HEK293 (cell line): Measurements from ENCODE around the gene LCN1.
A peak's percentile ranks its signal among the peaks of the same experiment; 100 is the strongest.
"Not testable (repeated sequence)": the region's sequence is repeated elsewhere in the genome, so short reads cannot be mapped to it uniquely, and the experiment has no call there.

ENCODE experiments used
- CTCF ChIA-PET: fragments of 350-600 bp; formaldehyde crosslinking; extraction: SDS; loops from one replicate; lab custom pipeline; 2021; ENCODE audit warnings: antibody characterized with exemption; lab: Yijun Ruan, JAX
- POLR2A ChIA-PET: fragments of 300-600 bp; formaldehyde crosslinking; extraction: SDS; loops from one replicate; lab custom pipeline; 2020; ENCODE audit warnings: antibody characterized with exemption, inconsistent platforms; lab: Yijun Ruan, JAX
- H3K27ac ChIP-seq: fragments of 200-500 bp; sonication (Bioruptor generic); 2 replicates; pipeline ENCODE4 v1.5.1; 2014; ENCODE audit warnings: low read depth, low read length, control low read depth, inconsistent platforms; ENCODE audit errors: extremely low read depth
- H3K36me3 ChIP-seq, 2 experiments: fragments of 200-500 bp in 1 of 2; sonication (Bioruptor generic) in 1 of 2; 1 replicate in 1 of 2; 2 replicates in 1 of 2; pipeline ENCODE4 v1.5.1; 2014 to 2017; ENCODE audit warnings: inconsistent platforms in 2 of 2, low read length in 2 of 2; ENCODE audit not compliant: control insufficient read depth in 2 of 2, insufficient read depth in 1 of 2
- H3K4me1 ChIP-seq: fragments of 200-500 bp; sonication (Bioruptor generic); 2 replicates; pipeline ENCODE4 v1.5.1; 2014; ENCODE audit warnings: mild to moderate bottlenecking, low read length, inconsistent platforms; ENCODE audit not compliant: control insufficient read depth, insufficient read depth
- H3K4me3 ChIP-seq: 2 replicates; pipeline ENCODE4 v1.5.1; 2011; ENCODE audit warnings: low read depth, mild to moderate bottlenecking, control low read depth, low read length, moderate library complexity
- H3K9me3 ChIP-seq: fragments of 200-500 bp; sonication (Bioruptor generic); 2 replicates; pipeline ENCODE4 v1.5.1; 2014; ENCODE audit warnings: low read depth, low read length, inconsistent platforms; ENCODE audit not compliant: control insufficient read depth, insufficient read depth
- GLIS2 ChIP-seq: fragments of 450-650 bp; formaldehyde crosslinking; IDR thresholded peaks from 2 replicates; pipeline ENCODE4 v1.5.1; 2016; ENCODE audit warnings: missing biosample characterization, missing genetic modification characterization
- INSM2 ChIP-seq: fragments of 450-650 bp; formaldehyde crosslinking; IDR thresholded peaks from 2 replicates; pipeline ENCODE4 v1.5.1; 2016; ENCODE audit warnings: missing biosample characterization, missing genetic modification characterization
- OVOL3 ChIP-seq: fragments of 450-650 bp; formaldehyde crosslinking; IDR thresholded peaks from 2 replicates; pipeline ENCODE4 v1.5.1; 2016; ENCODE audit warnings: missing biosample characterization, missing genetic modification characterization
- WT1 ChIP-seq: fragments of 450-650 bp; formaldehyde crosslinking; IDR thresholded peaks from 2 replicates; pipeline ENCODE4 v1.5.1; 2016; ENCODE audit warnings: missing biosample characterization, missing genetic modification characterization
- ZEB2 ChIP-seq: fragments of 450-650 bp; formaldehyde crosslinking; IDR thresholded peaks from 2 replicates; pipeline ENCODE4 v1.5.1; 2016; ENCODE audit warnings: missing biosample characterization, missing genetic modification characterization
- ZFP3 ChIP-seq: fragments of 450-650 bp; formaldehyde crosslinking; IDR thresholded peaks from 2 replicates; pipeline ENCODE4 v1.5.1; 2016; ENCODE audit warnings: low read depth, missing biosample characterization, missing genetic modification characterization
- ZIC2 ChIP-seq: fragments of 450-650 bp; formaldehyde crosslinking; IDR thresholded peaks from 2 replicates; pipeline ENCODE4 v1.5.1; 2016; ENCODE audit warnings: missing biosample characterization, missing genetic modification characterization
- ZNF114 ChIP-seq: fragments of 450-650 bp; formaldehyde crosslinking; IDR thresholded peaks from 2 replicates; pipeline ENCODE4 v1.5.0; 2017; ENCODE audit warnings: missing biosample characterization, missing genetic modification characterization
- ZNF354C ChIP-seq: fragments of 450-650 bp; formaldehyde crosslinking; IDR thresholded peaks from 2 replicates; pipeline ENCODE4 v1.5.1; 2016; ENCODE audit warnings: missing biosample characterization, missing genetic modification characterization, low read depth, borderline replicate concordance
- ZNF423 ChIP-seq: fragments of 450-650 bp; formaldehyde crosslinking; IDR thresholded peaks from 2 replicates; pipeline ENCODE4 v1.5.1; 2016; ENCODE audit warnings: missing biosample characterization, missing genetic modification characterization
- ZNF658 ChIP-seq: fragments of 450-650 bp; formaldehyde crosslinking; IDR thresholded peaks from 2 replicates; pipeline ENCODE4; 2016; ENCODE audit warnings: missing biosample characterization, missing genetic modification characterization
- ZNF660 ChIP-seq: fragments of 450-650 bp; IDR thresholded peaks from 2 replicates; pipeline ENCODE4 v1.5.1; 2018; ENCODE audit warnings: missing biosample characterization, mild to moderate bottlenecking, missing genetic modification characterization
- ZSCAN30 ChIP-seq: fragments of 450-650 bp; IDR thresholded peaks from 2 replicates; pipeline ENCODE4 v1.5.1; 2018; ENCODE audit warnings: missing biosample characterization, mild to moderate bottlenecking, missing genetic modification characterization, moderate library complexity
- TF ChIP-seq, protein P1 (sequence below): fragments of 450-650 bp; formaldehyde crosslinking; conservative IDR thresholded peaks from 2 replicates; pipeline ENCODE4 v1.5.1; 2016; ENCODE audit warnings: low read depth, missing biosample characterization, missing genetic modification characterization
- TF ChIP-seq, protein P2 (sequence below): fragments of 450-650 bp; formaldehyde crosslinking; IDR thresholded peaks from 2 replicates; pipeline ENCODE4 v1.5.1; 2016; ENCODE audit warnings: missing biosample characterization, missing genetic modification characterization
- TF ChIP-seq, protein P3 (sequence below): IDR thresholded peaks from 2 replicates; pipeline ENCODE4 v1.6.1; 2011; ENCODE audit warnings: mild to moderate bottlenecking, low read depth, low read length, borderline replicate concordance

The LCN1 gene

GRCh38 chr9:135526089-135526729 is 5.0 kb downstream of the LCN1 start (continued):
- TF ChIP-seq, protein P1, sequence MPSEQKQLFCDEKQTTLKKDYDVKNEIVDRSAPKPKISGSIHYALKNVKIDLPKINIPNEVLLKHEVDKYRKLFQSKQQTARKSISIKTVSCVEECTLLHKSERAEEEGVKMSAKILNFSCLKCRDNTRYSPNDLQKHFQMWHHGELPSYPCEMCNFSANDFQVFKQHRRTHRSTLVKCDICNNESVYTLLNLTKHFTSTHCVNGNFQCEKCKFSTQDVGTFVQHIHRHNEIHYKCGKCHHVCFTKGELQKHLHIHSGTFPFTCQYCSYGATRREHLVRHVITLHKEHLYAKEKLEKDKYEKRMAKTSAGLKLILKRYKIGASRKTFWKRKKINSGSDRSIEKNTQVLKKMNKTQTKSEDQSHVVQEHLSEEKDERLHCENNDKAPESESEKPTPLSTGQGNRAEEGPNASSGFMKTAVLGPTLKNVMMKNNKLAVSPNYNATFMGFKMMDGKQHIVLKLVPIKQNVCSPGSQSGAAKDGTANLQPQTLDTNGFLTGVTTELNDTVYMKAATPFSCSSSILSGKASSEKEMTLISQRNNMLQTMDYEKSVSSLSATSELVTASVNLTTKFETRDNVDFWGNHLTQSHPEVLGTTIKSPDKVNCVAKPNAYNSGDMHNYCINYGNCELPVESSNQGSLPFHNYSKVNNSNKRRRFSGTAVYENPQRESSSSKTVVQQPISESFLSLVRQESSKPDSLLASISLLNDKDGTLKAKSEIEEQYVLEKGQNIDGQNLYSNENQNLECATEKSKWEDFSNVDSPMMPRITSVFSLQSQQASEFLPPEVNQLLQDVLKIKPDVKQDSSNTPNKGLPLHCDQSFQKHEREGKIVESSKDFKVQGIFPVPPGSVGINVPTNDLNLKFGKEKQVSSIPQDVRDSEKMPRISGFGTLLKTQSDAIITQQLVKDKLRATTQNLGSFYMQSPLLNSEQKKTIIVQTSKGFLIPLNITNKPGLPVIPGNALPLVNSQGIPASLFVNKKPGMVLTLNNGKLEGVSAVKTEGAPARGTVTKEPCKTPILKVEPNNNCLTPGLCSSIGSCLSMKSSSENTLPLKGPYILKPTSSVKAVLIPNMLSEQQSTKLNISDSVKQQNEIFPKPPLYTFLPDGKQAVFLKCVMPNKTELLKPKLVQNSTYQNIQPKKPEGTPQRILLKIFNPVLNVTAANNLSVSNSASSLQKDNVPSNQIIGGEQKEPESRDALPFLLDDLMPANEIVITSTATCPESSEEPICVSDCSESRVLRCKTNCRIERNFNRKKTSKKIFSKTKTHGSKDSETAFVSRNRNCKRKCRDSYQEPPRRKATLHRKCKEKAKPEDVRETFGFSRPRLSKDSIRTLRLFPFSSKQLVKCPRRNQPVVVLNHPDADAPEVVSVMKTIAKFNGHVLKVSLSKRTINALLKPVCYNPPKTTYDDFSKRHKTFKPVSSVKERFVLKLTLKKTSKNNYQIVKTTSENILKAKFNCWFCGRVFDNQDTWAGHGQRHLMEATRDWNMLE (tag by site-specific recombination): no peak
- TF ChIP-seq ZNF658 (tag by site-specific recombination): no peak

GRCh38 chr9:135526730-135527571 is 5.7 kb downstream of the LCN1 start:
- no peak overlapping the region for H3K4me3 ChIP-seq
- no peaks in the 10 kb centered on the region for H3K4me1 ChIP-seq
- no peak overlapping the region for H3K27ac ChIP-seq
- no peaks in the 10 kb centered on the region for H3K9me3 ChIP-seq
- ChIA-PET POLR2A (interaction anchor here (1.8 kb wide), 1 partner anchor 22 kb away, joined by 6 read pairs; no protein-coding TSS in a partner anchor), CTCF (no interaction called here)
- H3K36me3 ChIP-seq: no peaks in the 10 kb centered on the region
- TF ChIP-seq ZEB2 (tag by site-specific recombination) (no peak), GLIS2 (tag by site-specific recombination) (peak; percentile 43), ZIC2 (peak; percentile 37; the same call in 1 of the 2 replicates)

DNA sequence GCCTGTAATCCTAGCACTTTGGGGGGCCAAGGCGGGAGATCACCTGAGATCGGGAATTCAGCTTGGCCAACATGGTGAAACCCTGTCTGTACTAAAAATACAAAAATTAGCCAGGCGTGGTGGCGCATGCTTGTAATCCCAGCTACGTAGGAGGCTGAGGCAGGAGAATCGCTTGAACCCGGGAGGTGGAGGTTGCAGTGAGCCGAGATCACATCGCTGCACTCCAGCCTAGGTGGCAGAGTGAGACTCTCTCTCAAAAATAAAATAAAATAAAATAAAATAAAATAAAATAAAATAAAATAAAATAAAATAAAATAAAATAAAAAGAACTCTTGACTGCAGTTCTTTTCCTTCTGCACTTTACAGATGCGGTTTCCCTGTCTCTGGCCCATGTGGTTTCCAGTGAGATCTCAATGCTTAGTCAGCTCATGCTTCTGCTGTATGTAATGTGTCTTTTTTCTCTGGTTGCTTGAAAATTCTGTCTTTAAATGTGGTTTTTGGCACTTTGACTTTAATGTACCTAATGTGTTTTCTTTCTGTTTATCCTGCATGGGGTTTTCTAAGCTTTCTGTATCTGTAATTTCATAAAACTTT is 7.7 kb downstream of the LCN1 start:
- H3K36me3 ChIP-seq, H3K4me1 ChIP-seq, H3K27ac ChIP-seq, POLR2A ChIA-PET, H3K9me3 ChIP-seq, H3K4me3 ChIP-seq: not testable (repeated sequence)
- CTCF ChIA-PET: interaction anchor here (0.9 kb wide), 1 partner anchor 24 kb away, joined by 6 read pairs; no protein-coding TSS in a partner anchor

- H3K4me1 ChIP-seq: no peaks in the 10 kb centered on the region
- CTCF ChIA-PET: interaction anchor here (0.6 to 0.9 kb wide), 2 partner anchors 25 to 50 kb away, joined by 4 read pairs; no protein-coding TSS in a partner anchor
- H3K36me3 ChIP-seq: no peaks in the 10 kb centered on the region
- H3K27ac ChIP-seq: no peak overlapping the region
- H3K9me3 ChIP-seq: no peaks in the 10 kb centered on the region
- POLR2A ChIA-PET: interaction anchor here (0.7 kb wide), 1 partner anchor 24 kb away, joined by 3 read pairs; no protein-coding TSS in a partner anchor
- H3K4me3 ChIP-seq: no peak overlapping the region
- TF ChIP-seq ZNF354C (no peak), ZNF114 (tag by site-specific recombination) (no peak), OVOL3 (no peak), ZNF423 (tag by site-specific recombination) (no peak), GLIS2 (tag by site-specific recombination) (no peak), INSM2 (no peak), ZNF660 (tag by site-specific recombination) (no peak), WT1 (tag by site-specific recombination) (no peak), ZFP3 (tag by site-specific recombination) (no peak), ZSCAN30 (tag by site-specific recombination) (no peak)
- TF ChIP-seq, protein P2, sequence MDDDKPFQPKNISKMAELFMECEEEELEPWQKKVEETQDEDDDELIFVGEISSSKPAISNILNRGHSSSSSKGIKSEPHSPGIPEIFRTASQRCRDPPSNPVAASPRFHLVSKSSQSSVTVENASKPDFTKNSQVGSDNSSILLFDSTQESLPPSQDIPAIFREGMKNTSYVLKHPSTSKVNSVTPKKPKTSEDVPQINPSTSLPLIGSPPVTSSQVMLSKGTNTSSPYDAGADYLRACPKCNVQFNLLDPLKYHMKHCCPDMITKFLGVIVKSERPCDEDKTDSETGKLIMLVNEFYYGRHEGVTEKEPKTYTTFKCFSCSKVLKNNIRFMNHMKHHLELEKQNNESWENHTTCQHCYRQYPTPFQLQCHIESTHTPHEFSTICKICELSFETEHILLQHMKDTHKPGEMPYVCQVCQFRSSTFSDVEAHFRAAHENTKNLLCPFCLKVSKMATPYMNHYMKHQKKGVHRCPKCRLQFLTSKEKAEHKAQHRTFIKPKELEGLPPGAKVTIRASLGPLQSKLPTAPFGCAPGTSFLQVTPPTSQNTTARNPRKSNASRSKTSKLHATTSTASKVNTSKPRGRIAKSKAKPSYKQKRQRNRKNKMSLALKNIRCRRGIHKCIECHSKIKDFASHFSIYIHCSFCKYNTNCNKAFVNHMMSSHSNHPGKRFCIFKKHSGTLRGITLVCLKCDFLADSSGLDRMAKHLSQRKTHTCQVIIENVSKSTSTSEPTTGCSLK (tag by site-specific recombination): no peak
- TF ChIP-seq, protein P3, sequence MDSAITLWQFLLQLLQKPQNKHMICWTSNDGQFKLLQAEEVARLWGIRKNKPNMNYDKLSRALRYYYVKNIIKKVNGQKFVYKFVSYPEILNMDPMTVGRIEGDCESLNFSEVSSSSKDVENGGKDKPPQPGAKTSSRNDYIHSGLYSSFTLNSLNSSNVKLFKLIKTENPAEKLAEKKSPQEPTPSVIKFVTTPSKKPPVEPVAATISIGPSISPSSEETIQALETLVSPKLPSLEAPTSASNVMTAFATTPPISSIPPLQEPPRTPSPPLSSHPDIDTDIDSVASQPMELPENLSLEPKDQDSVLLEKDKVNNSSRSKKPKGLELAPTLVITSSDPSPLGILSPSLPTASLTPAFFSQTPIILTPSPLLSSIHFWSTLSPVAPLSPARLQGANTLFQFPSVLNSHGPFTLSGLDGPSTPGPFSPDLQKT: no peak
Observed at GRCh38 chr9:135530146-135530545, 8.9 kb downstream of the LCN1 start.
